GM10266 (cell line): Measurements from ENCODE around the gene MON2.

Experiments
- DNase-seq: peaks from one replicate; pipeline ENCODE4 v3.0.0; 2012; ENCODE audit errors: extremely low spot score
- CTCF ChIP-seq: IDR thresholded peaks from 2 replicates; pipeline ENCODE4 v1.5.1; 2012; ENCODE audit warnings: mild to moderate bottlenecking, low read depth; ENCODE audit not compliant: control insufficient read depth, insufficient read depth; ENCODE audit errors: missing control alignments

Gene MON2

GRCh38 chr12:62466594-62467491, at the start of gene MON2:
TSS of gene MON2 (plus strand) at chr12:62466826. CDS start at chr12:62467208, 382 bp downstream.
- TF ChIP-seq CTCF: no peak

GRCh38 chr12:62426089-62426488, 40.5 kb upstream of the MON2 start:
- DNase-seq: no peak
- TF ChIP-seq CTCF: no peak

More at GRCh38 chr12:62466594-62467491, at the start of gene MON2:
- peak; percentile 96 for DNase-seq

GRCh38 chr12:62429457-62429856, 37.2 kb upstream of the MON2 start:
- no peak for DNase-seq
- TF ChIP-seq CTCF: no peak

- no peak for TF ChIP-seq CTCF
- no peak for DNase-seq
These were observed 31.9 kb upstream of the MON2 start for GRCh38 chr12:62434494-62435302.

GRCh38 chr12:62435303-62436163, 31.1 kb upstream of the MON2 start:
- peak; percentile 54 for TF ChIP-seq CTCF
- peak; percentile 50 for DNase-seq

- no peak for TF ChIP-seq CTCF
- DNase-seq: no peak
These were observed 30.5 kb upstream of the MON2 start for GRCh38 chr12:62436164-62436503.
